ENCODE measurements around the gene TRPM2. TPM values are rescaled to one million over a fixed set of nuclear protein-coding genes. Genes with fewer than 3 reads are reported as not detected.
A peak's percentile ranks its signal among the peaks of the same experiment; 100 is the strongest.
"Not testable (repeated sequence)": the region's sequence is repeated elsewhere in the genome, so short reads cannot be mapped to it uniquely, and the experiment has no call there.

The TRPM2 gene
- polyA plus RNA-seq, 3 donors, result 0.81 to 1.4 (median 1.2) TPM

DNA sequence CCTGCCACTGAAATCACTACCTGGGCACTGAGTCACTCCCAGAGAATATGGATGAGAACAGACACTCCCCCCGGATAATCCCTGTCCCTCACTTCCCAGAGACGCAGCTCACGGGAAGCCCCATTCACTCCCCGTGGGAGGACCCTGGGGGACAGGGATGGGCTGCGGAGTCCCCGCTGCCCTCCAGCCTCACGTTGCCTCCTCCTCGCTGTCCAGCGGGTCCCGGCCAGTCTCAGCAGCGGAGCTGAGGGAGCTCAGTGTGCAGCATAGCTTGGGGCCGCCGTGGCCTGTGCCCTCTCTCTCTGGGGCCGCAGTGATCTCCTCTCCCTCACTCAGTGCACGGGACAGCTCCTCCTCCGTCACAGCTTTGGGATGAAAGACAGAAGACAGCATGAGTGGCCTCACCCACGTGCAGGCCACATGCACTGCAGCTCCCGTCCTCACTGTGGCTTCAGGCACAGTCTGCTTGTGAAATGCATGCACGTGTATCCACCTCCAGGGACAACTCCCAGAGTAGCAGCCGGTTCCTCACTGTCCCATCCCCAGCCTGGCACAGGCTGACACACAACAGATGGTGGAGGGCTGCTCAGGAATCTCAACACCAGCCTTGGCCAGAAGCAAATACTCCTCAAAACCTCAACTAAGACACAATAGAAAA, 21.6 kb upstream of the TRPM2 start:
- no peak for DNase-seq (ENCODE audit: extremely low read depth in 1 of 11, low read depth in 9 of 11, low spot score in 4 of 11)

DNA sequence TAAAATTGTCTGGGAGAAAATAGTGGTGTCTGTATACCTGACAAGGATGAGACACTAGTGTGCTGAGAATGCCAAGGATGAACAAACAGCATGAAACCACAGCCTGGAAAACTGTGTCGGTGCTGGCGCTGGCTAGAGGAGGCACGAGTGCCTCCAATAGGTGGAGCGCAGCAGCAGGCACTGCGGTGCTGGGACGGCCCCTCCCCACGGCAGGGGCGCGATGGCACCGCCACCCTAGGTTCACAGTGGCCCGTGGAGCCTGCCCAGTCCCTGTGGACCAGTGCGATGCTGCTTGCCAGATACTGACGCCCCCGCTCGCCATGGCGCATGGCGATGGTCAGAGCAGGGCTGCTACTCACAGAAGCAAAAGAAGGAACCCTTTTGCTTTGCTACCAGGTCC, 21.0 kb upstream of the TRPM2 start:
- DNase-seq (ENCODE audit: extremely low read depth in 1 of 11, low read depth in 9 of 11, low spot score in 4 of 11), result no peak

DNA sequence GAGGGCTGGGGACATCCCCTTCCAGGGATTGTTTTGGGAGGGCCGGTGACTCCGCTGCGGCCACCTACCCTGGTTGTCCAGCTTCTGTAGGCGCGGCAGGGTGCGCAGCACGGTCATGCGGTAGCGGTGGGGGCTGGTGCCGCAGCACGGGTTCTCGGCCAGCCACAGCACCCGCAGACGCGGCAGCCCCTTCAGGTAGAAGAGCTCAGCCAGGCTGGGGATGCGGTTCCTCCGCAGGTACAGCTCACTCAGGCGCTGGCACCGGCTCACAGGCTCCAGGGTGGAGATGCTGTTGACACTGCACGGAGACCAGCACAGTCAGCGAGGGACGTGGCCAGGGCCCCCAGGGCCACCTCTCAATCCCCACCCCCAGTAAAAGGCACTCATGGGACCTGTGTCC, 20.5 kb upstream of the TRPM2 start:
- DNase-seq (ENCODE audit: extremely low read depth in 1 of 11, low read depth in 9 of 11, low spot score in 4 of 11), result no peak

DNA sequence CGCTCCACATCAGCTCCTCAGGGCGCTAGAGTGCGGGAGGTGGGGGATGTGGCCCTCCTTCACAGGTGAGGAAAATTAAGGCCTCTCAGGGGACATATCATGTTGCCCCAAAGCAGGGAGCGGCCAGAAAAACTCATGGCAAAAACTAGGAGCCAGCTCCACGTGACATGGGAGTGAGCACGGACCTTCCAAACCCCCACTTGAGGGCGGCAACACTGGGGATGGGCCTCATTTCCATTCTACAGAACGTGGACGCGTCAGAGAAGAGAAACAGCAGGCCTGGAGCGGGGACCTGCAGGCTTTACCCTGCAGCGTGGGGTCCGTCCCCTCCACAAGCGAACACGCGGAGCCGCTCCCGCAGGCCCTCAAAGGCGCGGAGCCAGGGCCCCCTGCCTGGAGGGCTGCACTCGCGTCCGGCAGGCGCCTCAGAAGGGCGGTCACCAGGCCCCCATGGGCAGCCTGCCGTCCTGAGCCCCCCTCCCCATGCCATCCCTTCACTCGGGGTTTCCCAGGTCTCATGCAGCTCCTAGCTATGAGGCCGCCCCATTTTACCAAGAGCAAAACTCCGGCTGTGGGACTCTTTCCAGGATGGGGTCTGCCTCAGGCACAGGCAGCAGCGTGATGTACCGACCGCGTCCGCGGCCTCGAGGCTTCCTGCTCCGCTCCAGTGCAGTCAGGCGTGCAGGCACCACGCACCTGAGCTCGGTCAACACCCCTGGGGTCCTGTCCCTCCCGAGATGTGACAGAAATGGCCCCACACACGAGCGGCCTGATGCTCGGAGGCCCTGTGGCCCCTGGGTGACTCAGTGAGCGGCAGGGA, 19.7 kb upstream of the TRPM2 start:
- DNase-seq (ENCODE audit: extremely low read depth in 1 of 11, low read depth in 9 of 11, low spot score in 4 of 11), result no peak

DNA sequence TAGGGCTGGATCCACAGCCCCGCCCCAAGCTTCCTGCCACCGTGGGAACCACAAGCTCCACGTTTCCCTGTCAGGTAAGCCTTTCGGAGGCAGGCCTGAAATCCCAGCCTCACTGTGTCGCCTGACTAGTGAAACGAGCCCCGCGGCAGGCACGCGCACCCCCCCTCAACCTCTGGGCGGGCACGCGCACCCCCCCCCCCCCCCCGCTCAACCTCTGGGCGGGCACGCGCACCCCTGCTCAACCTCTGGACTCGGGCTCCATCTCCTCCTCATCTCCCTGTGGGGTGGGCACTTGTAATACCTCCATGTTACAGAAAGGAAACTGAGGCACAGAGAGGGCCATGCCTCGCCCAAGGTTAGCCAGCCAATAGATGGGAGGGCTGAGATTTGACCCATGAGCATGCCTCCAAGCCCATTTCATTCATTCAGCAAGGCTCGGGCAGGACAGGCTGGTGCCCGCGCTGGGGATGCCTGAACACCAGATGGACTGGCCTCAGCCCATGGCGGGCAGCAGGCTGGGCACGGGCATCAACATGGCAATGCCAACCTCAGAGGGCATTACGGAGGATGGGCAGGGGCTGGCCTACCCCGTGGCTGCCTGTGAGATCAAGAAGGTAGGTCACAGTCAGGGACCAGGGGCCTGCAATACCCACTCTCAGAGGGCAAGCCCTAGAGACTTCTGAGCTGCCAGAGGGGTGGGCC, 18.9 kb upstream of the TRPM2 start:
- DNase-seq (ENCODE audit: extremely low read depth in 1 of 11, low read depth in 9 of 11, low spot score in 4 of 11), result no peak

DNA sequence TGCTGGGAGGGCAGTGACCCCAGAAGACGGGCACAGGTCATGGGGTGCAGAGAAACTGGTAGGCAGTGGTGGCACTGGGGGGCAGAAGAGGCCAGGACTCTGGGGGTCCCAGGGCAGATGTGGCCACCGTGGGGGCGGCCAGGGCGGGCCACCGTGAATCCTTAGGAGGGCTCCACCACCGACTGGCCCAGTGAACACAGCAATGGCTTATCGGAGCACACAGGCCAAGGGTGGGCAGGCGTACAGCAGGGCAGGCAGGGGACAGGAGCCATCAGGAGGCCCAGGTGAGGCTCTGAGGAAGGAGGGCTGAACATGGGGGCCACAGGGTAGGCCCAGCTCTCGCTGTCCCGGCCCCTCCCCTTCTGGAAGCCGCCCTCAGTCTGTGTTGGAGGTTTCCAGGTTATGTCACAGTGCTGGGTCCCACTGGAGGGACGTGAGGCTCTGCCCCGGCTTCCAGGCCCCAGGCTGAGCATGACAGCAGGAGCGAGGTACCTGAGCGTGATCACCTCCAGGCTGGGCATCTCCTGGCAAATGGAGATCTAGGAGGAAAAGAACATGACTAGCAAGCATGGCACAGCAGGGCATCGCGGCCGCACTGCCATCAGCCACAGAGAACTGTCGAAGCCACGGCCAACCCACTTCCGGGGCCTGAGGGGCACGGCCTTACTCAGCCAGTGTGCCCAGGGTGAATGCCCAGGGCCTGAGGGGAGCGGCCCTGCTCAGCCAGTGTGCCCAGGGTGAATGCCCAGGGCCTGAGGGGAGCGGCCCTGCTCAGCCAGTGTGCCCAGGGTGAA, 18.0 kb upstream of the TRPM2 start:
- no peak for DNase-seq (ENCODE audit: extremely low read depth in 1 of 11, low read depth in 9 of 11, low spot score in 4 of 11)

DNA sequence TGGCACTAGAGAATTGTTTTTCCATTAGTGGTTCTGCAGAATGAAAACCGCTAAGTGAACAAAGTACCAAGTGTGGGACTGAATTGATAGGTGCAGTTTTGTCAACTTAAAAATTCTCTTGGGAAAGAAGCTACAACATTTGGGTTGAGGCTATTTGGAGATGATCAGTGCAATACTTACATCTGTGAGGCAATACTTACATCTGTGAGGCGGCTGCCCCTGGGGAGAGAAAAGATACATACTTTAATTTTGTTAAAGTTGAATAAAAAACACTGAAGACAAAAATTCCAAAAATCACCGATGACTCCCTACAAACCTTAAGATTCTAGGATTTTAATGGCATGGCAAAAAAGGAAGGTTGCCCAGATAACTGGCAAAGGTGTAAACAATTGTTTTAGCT, 16.0 kb upstream of the TRPM2 start:
- no peak for DNase-seq (ENCODE audit: extremely low read depth in 1 of 11, low read depth in 9 of 11, low spot score in 4 of 11)

DNA sequence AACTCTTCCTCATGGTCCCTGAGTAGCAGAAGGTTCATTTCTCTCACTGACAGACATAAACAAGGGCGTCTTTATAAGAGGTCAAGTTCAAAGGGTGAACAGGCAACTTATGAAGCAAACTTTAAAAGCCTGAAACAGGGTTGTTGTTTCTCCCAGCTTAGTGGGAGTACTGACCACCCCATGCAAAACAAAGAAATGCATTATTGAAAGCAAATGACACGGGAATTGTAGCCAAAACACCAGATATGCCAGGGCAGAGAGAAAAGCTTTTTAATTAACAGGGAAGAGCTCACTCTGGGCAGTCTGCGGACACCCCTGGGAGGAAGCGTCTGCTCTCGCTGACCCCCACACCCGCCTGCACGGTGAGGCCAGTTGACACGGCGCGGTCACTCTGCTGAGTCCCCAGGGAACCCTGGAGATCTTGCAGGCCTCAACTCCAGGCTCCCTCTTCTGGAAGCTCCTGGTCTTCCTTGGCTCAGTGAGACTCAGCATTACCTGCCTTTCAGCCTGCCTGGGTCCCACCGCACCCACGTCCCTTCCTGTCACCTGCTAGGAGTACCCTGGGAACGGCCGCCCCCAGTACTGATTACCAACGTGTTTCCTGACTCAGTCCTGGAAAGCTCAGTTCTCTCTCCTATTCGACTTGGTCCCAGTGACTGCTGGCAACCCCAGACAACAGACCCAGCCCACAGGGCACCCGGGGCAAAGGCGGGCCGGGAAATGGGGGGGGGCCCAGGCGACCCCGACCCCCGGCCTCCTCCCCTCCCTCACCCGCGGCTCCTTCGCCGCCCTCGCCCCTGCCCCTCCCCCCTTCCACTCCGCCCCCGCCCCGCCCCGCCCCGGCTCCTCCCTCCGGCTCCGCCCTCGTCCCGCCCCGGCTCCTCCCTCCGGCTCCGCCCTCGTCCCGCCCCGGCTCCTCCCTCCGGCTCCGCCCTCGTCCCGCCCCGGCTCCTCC, 15.2 kb upstream of the TRPM2 start:
- DNase-seq (ENCODE audit: extremely low read depth in 1 of 11, low read depth in 9 of 11, low spot score in 4 of 11), result peak in 9 of 11 donors; percentile 47 to 65 (median 52)

DNA sequence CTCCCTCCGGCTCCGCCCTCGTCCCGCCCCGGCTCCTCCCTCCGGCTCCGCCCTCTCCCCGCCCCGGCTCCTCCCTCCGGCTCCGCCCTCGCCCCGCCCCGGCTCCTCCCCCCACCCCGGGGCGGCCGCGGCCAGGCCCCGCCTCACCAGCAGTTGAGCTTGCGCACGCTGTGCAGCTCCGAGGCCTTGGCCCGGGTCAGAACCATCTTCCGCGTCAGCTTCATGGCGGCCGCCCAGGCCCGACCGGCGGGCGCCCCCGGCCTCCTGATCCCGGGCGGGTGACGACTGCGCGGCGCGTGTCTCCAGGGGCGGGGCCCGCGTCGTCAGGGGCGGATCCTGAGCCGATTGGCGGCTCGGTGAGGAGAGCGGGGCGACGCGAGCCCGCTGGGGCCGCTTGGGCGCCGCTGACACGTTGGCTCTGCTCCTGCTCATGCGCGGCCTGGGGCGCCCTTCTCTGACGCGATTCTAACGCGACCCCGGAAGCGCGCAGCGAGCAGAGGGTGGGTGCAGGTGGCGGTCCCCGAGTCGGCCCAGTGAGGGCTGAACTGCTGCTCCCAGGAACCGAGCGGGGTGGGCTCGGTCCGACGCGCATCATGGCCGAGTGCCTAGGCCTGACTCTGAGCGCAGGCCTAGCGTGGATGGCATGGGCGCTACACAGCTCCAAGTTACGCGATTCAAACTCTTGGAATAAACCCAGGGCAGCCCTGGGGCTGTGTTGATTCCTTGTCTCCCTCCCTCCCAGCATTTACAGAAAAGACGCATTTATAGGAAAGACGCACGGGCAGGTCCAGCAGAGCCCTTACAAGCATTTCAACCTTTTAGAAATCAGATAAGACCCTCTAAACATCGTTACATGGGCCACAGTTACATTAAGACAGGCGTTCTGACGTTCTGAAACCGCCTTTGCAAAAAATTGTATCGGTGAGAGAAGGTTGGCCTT, 14.2 kb upstream of the TRPM2 start, which contains the start of gene CFAP410:
Gene CFAP410, minus strand, starts transcription at position 420 of the 940 bp plus-strand sequence. Its CDS starts 196 bp downstream, at position 224.
- DNase-seq (ENCODE audit: extremely low read depth in 1 of 11, low read depth in 9 of 11, low spot score in 4 of 11), result peak; percentile 83 to 94 (median 90)

DNA sequence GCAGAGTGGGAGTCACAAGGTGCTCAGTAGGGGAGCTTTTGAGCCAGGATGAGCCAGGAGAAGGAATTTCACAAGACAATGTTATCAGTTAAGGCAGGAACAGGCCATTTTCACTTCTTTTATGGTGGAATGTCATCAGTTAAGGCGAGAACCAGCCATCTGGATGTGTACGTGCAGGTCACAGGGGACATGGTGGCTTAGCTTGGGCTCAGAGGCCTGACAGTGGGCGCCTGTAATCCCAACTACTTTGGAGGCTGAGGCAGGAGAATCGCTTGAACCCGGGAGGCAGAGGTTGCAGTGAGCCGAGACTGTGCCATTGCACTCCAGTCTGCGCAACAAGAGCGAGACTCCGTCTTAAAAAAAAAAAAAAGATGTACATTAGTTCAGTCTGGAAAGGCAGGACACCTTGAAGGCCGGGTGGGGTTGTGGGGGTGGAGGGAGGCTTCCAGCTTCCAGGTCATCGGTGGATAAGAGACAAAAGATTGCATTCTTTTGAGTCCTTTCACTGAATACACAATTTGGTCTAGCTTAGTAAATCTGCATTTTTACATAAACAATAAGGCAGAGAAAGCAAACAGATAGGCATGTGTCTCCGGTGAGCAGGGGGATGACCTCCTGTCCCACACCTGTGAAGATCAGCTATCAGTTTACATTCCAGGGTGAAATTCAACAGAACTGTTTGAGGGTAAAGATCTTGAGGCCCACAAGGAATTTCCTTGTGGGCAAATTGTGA, 11.5 kb upstream of the TRPM2 start:
- DNase-seq (ENCODE audit: extremely low read depth in 1 of 11, low read depth in 9 of 11, low spot score in 4 of 11), result not testable (repeated sequence)

DNA sequence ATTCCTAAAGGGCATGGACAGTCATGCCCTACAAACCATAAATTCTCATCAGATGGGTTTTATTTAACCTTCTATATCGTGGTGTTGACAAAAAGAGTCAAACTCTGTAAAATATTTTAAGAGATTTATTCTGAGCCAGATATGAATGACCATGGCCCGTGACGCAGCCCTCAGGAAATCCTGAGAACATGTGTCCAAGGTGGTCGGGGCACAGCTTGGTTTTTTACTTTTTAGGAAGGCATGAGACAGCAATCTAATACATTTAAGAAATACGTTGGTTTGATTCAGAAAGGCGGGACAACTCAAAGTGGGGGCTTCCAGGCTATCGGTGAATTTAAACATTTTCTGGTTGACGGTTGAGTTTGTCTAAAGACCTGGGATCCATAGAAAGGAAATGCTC, 10.4 kb upstream of the TRPM2 start:
- not testable (repeated sequence) for DNase-seq (ENCODE audit: extremely low read depth in 1 of 11, low read depth in 9 of 11, low spot score in 4 of 11)

DNA sequence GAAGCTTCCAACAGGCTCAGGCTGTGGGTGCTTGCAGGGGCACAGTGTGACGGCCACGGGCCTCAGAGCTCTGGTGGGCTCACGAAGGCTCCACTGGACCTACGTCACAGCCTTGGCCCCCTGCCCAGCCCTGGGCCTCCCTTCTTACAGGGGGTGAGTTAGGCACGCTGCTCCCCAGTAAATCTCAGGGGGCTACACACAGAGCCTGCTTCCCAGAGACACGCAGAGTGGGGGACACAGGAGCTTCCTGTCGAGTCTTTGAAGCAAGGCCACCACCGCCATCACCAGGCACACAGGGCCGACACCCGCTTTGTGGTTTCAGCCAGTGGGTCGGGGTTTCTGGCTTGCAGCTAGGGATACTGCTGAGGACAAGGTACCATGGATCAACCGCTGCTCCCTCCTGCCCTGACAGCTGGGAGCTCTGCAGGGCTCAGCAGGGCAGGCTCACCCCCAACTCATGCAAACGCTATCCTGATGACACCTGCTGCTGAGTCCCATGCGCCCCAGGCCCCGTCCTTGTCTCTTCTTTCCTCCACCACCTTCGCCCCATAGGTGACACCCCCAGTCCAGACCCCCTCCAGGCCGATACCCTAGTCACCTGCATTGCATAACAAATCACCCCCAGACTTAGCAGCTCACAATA, 8.8 kb upstream of the TRPM2 start:
- no peak for DNase-seq (ENCODE audit: extremely low read depth in 1 of 11, low read depth in 9 of 11, low spot score in 4 of 11)

DNA sequence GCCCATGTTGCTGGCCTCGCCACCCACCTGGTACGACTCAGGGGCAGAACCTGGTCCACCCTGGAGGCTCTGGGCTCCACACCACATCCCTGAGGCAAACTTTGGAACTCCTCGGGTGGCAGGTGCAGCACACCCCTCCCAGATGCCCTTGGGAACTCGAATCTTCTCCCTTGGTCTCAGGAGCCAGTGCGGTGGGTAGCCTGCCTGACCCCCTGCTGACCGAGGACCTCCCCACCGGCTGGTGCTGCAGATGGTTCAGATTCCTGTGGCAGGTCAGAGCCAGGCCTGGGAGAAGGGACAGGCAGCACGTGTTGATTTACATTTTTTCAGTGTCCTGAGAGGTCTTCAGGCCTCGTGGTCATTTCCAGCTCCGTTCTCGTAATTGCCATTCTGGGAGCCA, 7.9 kb upstream of the TRPM2 start:
- DNase-seq (ENCODE audit: extremely low read depth in 1 of 11, low read depth in 9 of 11, low spot score in 4 of 11), result no peak

DNA sequence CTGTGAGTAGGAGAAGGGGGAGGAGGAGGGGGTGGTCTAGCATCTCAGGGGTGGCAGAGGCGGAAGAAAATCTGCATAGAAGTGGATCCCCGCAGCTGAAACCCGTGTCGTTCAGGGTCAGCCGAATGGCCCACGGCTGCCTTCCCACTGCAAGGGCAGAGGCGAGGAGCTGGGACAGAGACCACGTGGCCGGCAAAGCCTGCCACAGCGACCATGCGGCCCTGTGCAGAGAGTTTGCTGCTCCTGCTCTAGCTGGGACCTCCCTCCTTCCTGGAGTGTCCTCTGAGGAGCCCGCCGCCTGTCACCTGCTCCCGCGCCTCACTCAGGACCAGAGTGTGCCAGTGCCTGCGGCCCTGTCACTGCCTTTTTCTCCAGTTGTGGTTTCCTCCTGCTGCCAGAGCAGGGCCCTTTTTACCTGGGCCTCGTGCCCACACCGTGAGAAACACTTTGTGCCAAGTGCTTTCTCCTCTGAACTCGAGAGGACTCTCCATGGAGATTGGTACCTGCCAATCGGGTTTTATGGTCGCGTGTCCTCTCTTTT, 5.4 kb upstream of the TRPM2 start:
- no peak for DNase-seq (ENCODE audit: extremely low read depth in 1 of 11, low read depth in 9 of 11, low spot score in 4 of 11)

DNA sequence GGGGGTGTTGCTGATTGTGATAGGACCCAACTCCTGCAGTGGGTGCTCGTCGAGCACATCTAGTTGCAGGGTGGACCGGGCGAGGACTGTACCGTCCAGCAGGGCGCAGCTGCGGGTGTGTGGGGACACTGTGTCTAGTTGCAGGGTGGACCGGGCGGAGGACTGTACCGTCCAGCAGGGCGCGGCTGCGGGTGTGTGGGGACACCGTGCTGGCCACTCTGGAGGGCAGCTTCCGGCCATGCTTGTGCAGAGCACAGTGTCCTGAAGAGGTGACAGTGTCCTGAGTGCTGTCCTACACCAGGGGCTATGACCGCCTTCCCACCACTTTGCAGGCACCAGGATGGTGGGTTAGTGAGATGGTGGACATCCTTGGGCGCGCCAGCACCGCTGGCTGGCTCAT, 4.6 kb upstream of the TRPM2 start:
- no peak for DNase-seq (ENCODE audit: extremely low read depth in 1 of 11, low read depth in 9 of 11, low spot score in 4 of 11)

DNA sequence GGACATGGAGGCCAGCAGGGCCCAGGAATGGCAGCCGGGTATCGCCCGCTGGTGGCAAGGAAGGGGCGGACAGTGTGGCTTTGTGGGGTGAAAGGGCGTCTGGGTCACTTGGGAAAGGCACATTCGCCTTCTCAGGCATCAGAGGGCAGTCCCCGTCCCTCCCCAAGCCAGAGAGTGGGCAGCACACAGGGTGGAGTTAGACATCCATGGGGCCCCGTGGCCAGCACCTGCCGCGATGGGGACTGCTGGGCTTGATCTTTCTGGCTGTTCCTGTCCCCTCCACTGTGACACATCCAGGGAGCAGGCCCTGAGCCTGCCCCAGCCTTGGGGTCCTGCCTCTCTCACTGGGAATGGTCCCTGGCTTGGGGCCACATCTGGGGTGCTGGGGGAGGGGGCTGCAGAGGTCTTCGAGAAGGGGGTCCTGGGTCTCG, 4.0 kb upstream of the TRPM2 start:
- no peak for DNase-seq (ENCODE audit: extremely low read depth in 1 of 11, low read depth in 9 of 11, low spot score in 4 of 11)

Data from renal cortex interstitium (tissue), 11 donors.